Kidney glomerular epithelial cell (primary cell): Measurements from ENCODE around the gene PRCC.

Source experiments
- DNase-seq: peaks from one replicate; lab custom pipeline; 2025; lab: John Stamatoyannopoulos, UW

PRCC gene

DNA sequence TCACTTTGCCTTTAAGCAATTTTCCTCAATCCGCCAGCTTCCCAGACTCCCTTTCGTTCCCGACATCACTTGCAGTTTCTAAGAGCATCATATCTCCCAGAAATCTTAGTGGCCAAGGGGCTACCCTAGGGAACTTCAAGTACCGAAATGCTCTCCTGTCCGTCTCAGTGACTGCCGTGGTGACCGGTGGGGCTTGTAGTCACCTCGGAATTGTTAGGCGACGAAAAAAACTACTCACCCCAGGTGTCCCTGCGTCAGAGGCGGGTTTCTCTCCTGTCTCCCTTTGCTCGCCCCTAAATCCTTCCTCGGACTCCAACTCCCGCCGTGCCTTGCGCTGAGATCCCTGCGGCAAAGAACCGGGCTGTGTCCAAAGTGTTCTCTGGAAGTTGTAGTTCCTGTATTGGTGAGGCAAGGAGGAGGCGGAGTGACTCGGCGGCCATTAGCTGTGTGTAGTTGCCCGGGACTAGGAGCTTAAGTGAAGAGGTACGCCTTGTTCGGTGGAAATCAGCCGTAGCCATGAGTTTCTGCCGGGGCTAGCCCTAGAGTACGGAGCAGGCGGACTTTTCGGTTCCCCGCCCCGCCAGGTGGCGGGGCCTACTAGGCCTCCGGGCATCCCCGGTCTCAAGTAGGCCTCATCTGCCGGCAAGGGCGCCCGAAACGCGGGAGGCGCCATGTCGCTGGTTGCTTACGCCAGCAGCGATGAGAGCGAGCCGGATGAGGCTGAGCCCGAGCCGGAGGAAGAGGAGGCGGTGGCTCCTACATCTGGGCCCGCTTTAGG is at the start of gene PRCC:
PRCC (plus strand) TSS at position 435 of the 778 bp plus-strand sequence; CDS start at position 672, 237 bp downstream.
- DNase-seq: peak; percentile 100

GRCh38 chr1:156721131-156721530 is 46.2 kb upstream of the PRCC start:
- DNase-seq: no peak

DNA sequence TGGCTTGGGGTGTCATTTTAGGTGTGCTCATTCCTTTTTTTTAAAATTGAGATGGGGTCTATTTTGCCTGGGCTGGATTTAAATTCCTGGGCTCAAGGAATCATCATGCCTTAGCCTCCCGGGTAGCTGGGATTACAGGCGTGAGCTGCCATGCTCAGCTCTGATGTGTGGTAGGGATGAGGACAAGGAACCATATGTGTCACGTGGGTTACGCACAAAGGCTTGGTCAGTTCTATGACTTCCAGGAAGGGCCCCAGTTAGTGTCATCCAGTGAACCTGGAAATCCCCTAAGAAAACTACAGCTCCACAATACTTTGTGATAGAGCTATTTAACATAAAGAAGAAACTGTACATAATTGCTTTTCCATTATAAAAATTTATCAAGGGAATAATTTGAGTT is 45.8 kb upstream of the PRCC start:
- DNase-seq: no peak

DNA sequence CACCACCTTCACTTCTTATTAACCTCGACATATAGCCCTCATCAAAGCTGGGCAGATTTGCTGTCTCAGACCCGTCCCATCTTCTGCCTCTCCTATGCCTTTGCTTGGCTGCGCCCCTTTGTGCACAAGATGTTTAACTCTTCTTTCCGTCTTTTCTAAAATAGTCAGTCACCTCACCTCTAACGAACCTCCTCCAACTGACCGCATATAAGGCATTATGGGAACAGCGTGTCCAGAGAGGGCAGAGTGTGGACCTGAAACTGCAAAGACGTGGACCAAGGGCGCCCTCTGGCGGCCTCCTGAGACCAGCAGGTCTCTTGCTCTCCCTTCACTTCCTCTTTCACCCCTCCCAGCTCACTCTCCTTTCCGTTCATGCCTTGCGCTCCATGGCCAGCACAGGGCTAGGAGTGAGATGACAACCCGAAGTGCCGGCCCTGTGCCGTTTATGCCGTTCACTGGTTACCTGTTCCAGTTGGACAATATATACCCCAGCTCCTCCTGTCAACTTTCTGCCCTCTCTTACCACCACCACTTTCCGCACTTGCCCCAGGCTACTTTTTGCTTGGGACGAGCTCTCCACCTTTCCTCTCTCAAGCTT is 41.6 kb upstream of the PRCC start:
- peak; percentile 83 for DNase-seq

GRCh38 chr1:156726549-156727226 is 40.6 kb upstream of the PRCC start:
- DNase-seq: peak; percentile 54

DNA sequence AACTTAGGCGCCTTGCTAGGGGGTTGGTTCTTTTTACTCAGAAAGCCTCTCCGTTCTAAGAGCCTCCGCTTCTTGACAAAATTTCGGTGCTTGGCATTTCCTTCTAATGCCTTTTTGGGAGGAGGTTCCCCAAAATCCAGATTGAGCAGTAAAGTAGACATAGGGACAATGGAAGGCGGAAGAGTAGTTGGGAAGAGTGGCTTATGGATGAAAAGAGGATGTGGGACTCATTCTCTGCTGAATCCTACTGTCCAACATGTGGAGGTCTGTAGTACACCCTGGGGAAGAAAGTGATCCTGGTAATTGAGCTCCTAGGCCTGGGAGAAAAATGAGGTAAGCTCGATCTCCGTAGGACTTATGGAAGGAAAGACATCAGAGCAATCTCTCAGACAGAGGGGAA is 39.8 kb upstream of the PRCC start:
- no peak for DNase-seq

GRCh38 chr1:156727926-156728598 is 39.3 kb upstream of the PRCC start, which contains the start of gene METTL25B:
Gene METTL25B (plus strand): TSS chr1:156728469. CDS start chr1:156729105, 636 bp downstream.
- DNase-seq: peak; percentile 44

DNA sequence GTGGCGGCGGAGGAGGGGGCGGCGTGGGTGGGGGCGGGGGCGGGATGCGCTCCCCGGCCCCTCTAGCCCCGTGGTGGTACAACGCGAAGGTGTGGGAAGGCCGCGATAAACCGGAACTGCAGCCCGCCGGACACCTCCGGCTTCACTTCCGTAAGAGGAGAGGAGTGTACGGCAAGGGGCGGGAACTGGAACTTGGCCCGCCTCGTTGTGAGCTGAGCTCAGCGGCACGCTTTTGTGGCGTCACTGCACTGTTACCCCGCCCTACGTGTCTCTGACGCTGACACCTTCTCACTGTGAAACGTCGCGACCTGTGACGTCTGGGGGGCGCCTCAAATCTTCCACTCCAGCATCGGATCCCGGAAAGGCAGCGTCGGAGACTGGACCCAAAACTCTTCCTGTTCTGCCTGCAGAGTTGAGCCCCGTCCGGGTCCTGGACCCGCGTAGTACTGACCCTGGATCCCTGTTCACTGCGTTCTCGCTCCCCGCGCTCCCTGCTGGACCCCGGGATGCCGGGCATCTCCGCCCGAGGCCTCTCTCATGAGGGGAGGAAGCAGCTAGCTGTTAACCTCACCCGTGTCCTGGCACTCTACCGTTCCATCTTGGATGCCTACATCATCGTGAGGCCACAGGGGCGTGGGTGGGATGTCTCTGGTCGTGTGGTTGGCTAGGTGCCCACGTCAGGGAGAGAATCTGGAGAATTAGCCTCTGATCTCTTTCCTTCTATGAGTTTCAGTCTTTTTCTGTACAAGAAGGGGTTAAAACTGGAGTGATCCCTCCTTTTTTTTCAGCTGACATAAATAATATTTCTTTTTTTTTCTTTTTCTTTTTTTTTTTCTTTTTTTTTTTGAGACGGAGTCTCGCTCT is 38.5 kb upstream of the PRCC start, which contains the start of gene ISG20L2:
ISG20L2 (minus strand) TSS at position 168 of the 864 bp plus-strand sequence. CDS start 1,114 bp downstream, outside the sequence.
- DNase-seq: peak; percentile 96

- DNase-seq: no peak
These were observed 33.2 kb upstream of the PRCC start for GRCh38 chr1:156733989-156734584.

- no peak for DNase-seq
These were observed 28.9 kb upstream of the PRCC start for GRCh38 chr1:156738407-156738806.

DNA sequence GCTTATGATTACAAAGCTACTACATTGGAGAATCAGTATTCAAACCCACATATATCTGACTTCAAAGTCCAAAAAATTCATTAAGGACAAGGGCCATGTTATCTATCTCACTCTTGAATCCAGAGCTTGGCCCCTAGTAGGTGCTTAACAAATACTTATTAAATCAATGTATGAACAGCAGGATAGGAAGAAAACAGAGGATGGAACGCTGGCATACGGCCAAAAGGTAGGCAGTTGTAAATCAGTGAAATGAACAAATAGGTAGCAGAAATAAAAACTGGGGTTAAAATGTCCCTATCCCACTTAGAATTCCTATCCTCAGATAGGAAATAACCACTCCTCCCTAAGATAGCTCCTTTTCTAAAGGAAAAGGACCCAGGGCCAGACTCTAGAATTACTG is 28.4 kb upstream of the PRCC start:
- no peak for DNase-seq

- DNase-seq: no peak
These were observed 27.0 kb upstream of the PRCC start for GRCh38 chr1:156740237-156740740.

DNA sequence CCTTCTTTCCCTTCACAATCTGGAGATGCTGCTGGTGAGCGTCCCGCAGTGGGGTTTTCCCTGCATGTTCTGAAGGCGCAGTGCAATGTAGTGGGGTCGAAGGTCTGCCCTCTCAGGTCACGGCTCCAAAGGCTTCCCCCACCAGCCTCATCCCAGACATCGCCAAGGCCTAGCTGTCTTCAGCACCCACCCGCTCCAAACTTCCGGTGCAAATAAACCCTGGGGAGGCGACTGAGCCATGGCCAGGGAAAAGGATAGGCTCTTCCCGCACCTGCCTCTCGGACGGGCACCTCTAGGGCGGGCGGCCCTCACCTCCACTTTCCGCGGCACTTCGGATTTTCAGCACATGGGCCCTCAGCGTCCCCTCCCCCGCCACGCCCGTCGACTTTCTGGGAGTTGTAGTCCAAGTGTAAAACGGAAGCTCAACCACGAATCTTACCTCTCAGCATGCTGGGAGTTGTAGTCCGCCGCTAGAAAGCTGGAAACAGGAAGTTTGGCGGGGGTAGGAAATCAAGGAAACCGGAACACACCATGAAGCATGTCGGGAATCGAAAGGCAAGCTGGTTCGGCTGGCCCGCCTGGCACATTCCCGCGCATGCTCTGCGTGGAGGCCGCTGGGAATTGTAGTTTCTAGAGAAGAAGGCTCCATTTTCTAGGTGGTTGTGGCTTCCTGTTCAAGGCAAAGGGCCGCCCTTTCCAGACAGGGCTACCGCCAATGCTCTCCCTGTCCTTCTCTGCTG is 26.4 kb upstream of the PRCC start, which contains the start of gene MRPL24:
MRPL24 (minus strand) TSS at position 348 of the 740 bp plus-strand sequence. CDS start 2,384 bp downstream, outside the sequence.
- DNase-seq: peak; percentile 99

DNA sequence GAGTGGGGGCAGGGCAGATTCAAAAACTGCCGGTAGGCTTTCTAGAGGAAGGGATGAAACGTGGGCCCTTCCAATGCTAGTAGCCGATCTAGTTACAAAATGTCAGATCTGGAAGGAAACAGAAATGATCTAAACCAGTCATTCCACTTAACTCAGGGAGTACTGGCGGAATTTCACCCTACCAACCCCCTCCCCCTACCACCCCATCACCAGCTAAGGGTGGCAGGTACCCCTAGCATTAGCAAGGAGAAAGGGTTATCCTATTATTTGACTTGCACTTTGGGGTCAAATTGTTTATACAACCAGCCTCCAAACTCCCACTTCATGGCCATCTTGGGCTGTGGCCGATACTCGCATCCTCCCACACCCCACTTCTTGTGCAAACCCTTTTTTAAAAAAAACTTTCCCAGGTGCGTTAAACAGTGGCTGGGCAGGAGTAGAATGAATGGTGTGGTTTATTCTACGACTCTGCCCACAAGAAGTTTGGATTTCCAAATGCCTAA is 25.8 kb upstream of the PRCC start:
- no peak for DNase-seq

DNA sequence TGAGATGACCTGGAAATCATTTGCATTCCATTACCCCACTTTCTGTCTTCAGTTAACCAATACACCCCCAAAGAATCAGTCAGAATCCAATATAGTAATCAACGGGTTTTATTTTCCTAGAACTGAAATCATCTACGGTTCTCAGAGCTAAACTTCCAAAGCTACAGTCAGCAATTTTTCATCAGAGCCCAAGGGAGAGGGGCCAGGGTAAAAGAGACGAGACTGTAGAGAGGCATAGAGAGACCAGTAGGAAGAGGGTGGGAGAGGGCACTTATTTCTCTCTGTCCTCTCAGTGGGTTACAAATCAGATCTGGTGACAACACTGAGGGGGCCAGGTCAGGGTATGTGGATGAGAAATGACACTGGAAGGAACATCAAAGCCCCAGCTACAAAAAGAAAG is 25.3 kb upstream of the PRCC start:
- DNase-seq: no peak

DNA sequence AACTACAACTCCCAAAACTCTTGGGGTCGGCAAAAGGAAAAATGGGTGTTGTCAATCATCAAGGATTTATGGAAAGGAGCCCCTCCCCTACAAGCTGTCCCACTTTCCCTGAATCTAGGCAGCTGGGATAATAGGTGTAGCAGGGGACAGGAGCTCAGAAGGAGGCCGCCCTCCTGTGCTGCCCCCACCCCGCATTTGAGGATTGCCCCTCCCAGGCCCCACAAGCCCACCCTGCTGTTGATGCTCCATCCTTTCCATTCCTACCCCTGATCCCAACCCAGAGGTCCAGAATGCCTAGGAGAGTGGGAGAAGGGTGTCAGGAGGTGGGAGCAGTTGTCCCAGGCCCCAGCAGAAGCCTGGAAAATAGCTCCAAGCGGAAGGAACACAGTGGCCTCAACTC is 24.5 kb upstream of the PRCC start:
- no peak for DNase-seq

GRCh38 chr1:156743367-156744302 is 23.7 kb upstream of the PRCC start:
- no peak for DNase-seq

- DNase-seq: no peak
These were observed 23.0 kb upstream of the PRCC start for GRCh38 chr1:156744344-156744743.
